HCT116 (cell line): ENCODE data around the gene ADRA2A. TPM values are rescaled to one million over a fixed set of nuclear protein-coding genes. Genes with fewer than 3 reads are reported as not detected.

Experiments used
- ATAC-seq: fragments of 200-7000 bp; cut with Tn5 transposase; 2 replicates; pipeline ENCODE4 v1.9.1; 2020; ENCODE audit warnings: mild to moderate bottlenecking, moderate library complexity
- BruUV-seq: library from RNA; stranded (reverse); fragments of 400-500 nt; replicated peaks from 2 replicates; lab custom pipeline; 2021; lab: Mats Ljungman, UMichigan
- CTCF ChIA-PET: fragments of 300-600 bp; sonication (Branson Sonifier 250); formaldehyde crosslinking; loops from one replicate; lab custom pipeline; 2021; ENCODE audit warnings: antibody characterized with exemption; lab: Charles Lee
- POLR2A ChIA-PET: fragments of 300-600, 350-600 bp; sonication (Branson Sonifier 250); formaldehyde crosslinking; loops from one replicate; lab custom pipeline; 2021; ENCODE audit warnings: antibody characterized with exemption; lab: Charles Lee
- RAD21 ChIA-PET, 2 experiments: fragments of 300-600 bp; sonication (Branson Sonifier 250); formaldehyde crosslinking; loops; one replicate each; lab custom pipeline; 2023; ENCODE audit warnings: low total read pairs in 2 of 2; ENCODE audit not compliant: uncharacterized antibody in 2 of 2, unreplicated experiment in 2 of 2, low non-redundant PET in 1 of 2; lab: Charles Lee
- DNase-seq: peaks from one replicate; pipeline ENCODE4 v3.0.0-alpha.2; 2010; ENCODE audit warnings: low read depth, low spot score
- H2AFZ ChIP-seq: fragments of 200-600 bp; shearing (Covaris generic), sonication (generic); 2 replicates; pipeline ENCODE4 v1.6.1; 2017; ENCODE audit warnings: low read depth, mixed run types, mixed read lengths, antibody characterized with exemption, low read length; ENCODE audit not compliant: poor library complexity, severe bottlenecking
- H3K27ac ChIP-seq: 2 replicates; pipeline ENCODE4 v1.5.1; 2012; ENCODE audit warnings: low read depth, low read length
- H3K27me3 ChIP-seq: fragments of 200-600 bp; sonication (generic); 2 replicates; pipeline ENCODE4 v1.6.1; 2016; ENCODE audit warnings: mixed run types, low read length, mixed read lengths; ENCODE audit not compliant: insufficient read depth
- H3K36me3 ChIP-seq, 2 experiments: fragments of 200-500 bp in 1 of 2; fragments of 200-600 bp in 1 of 2; sonication (Bioruptor generic) in 1 of 2; sonication (generic) in 1 of 2; 2 replicates each; pipeline versions ENCODE4 v1.5.1 to v1.6.1; 2014 to 2016; ENCODE audit warnings: low read length in 2 of 2, inconsistent platforms in 1 of 2, mixed read lengths in 1 of 2, mixed run types in 1 of 2; ENCODE audit not compliant: insufficient read depth in 2 of 2, control insufficient read depth in 1 of 2
- H3K4me1 ChIP-seq, 2 experiments: fragments of 200-600 bp in 1 of 2; sonication (generic) in 1 of 2; 2 replicates each; pipeline versions ENCODE4 v1.5.1 to v1.6.1; 2012 to 2017; ENCODE audit warnings: low read length in 2 of 2, inconsistent platforms in 1 of 2, mild to moderate bottlenecking in 1 of 2, mixed read lengths in 1 of 2, mixed run types in 1 of 2, moderate library complexity in 1 of 2; ENCODE audit not compliant: insufficient read depth in 2 of 2, control insufficient read depth in 1 of 2
- H3K4me2 ChIP-seq: fragments of 200-600 bp; sonication (generic); 2 replicates; pipeline ENCODE4 v1.6.1; 2017; ENCODE audit warnings: mixed run types, low read length, mixed read lengths
- H3K4me3 ChIP-seq, 2 experiments: fragments of 200-600 bp in 1 of 2; sonication (generic) in 1 of 2; replicated peaks in 1 of 2; 2 replicates each; pipeline ENCODE4 v1.5.1; 2011 to 2016; ENCODE audit warnings: low read length in 2 of 2, control low read depth in 1 of 2, low read depth in 1 of 2, mild to moderate bottlenecking in 1 of 2, mixed read lengths in 1 of 2, mixed run types in 1 of 2
- H3K79me2 ChIP-seq: fragments of 200-600 bp; sonication (generic); 2 replicates; pipeline ENCODE4 v1.6.1; 2017; ENCODE audit warnings: mild to moderate bottlenecking, mixed run types, low read length, moderate library complexity, mixed read lengths; ENCODE audit not compliant: insufficient read depth
- H3K9ac ChIP-seq: fragments of 200-600 bp; sonication (generic); 2 replicates; pipeline ENCODE4 v1.6.1; 2016; ENCODE audit warnings: low read length, mixed read lengths
- H3K9me2 ChIP-seq: fragments of 200-600 bp; sonication (generic), shearing (Covaris generic); 2 replicates; pipeline ENCODE4 v1.6.1; 2017; ENCODE audit warnings: mixed run types, mild to moderate bottlenecking, moderate library complexity; ENCODE audit not compliant: insufficient read depth
- H3K9me3 ChIP-seq, 2 experiments: fragments of 200-500 bp in 1 of 2; fragments of 200-600 bp in 1 of 2; sonication (Bioruptor generic) in 1 of 2; sonication (generic) in 1 of 2; 2 replicates each; pipeline ENCODE4 v1.6.1; 2014 to 2017; ENCODE audit warnings: low read length in 2 of 2, mixed read lengths in 2 of 2, inconsistent platforms in 1 of 2, low read depth in 1 of 2, mild to moderate bottlenecking in 1 of 2, mixed run types in 1 of 2, moderate library complexity in 1 of 2; ENCODE audit not compliant: control insufficient read depth in 1 of 2, insufficient read depth in 1 of 2
- H4K20me1 ChIP-seq: fragments of 200-600 bp; sonication (generic), shearing (Covaris generic); 2 replicates; pipeline ENCODE4 v1.6.1; 2017; ENCODE audit warnings: mixed run types, mild to moderate bottlenecking, moderate library complexity; ENCODE audit not compliant: insufficient read depth
- CBX3 ChIP-seq: IDR thresholded peaks from 2 replicates; pipeline ENCODE4 v1.6.1; 2012; ENCODE audit warnings: low read depth
- CEBPB ChIP-seq: IDR thresholded peaks from 2 replicates; pipeline ENCODE4 v1.6.1; 2012; ENCODE audit warnings: low read depth
- EGR1 ChIP-seq: IDR thresholded peaks from 2 replicates; pipeline ENCODE4 v1.6.1; 2012; ENCODE audit warnings: low read depth
- ELF1 ChIP-seq: IDR thresholded peaks from 2 replicates; pipeline ENCODE4 v1.6.1; 2012; ENCODE audit warnings: low read depth, borderline replicate concordance
- EZH2 ChIP-seq: fragments of 200-600 bp; sonication (generic); IDR thresholded peaks from 2 replicates; pipeline ENCODE4 v1.6.1; 2017; ENCODE audit warnings: antibody characterized with exemption, mixed run types
- EZH2phosphoT487 ChIP-seq: fragments of 200-600 bp; IDR thresholded peaks from 2 replicates; pipeline ENCODE4 v1.6.1; 2018; ENCODE audit warnings: antibody characterized with exemption, borderline replicate concordance
- JUND ChIP-seq: IDR thresholded peaks from 2 replicates; pipeline ENCODE4 v1.6.1; 2012
- POLR2A ChIP-seq: IDR thresholded peaks from 2 replicates; pipeline ENCODE4 v1.7.0; 2011; ENCODE audit warnings: borderline replicate concordance; ENCODE audit not compliant: insufficient read depth, insufficient read length; ENCODE audit errors: extremely low read depth
- POLR2AphosphoS5 ChIP-seq: IDR thresholded peaks from 2 replicates; pipeline ENCODE4 v1.6.1; 2011; ENCODE audit warnings: mild to moderate bottlenecking, low read depth, low read length, moderate library complexity
- RAD21 ChIP-seq: IDR thresholded peaks from 2 replicates; pipeline ENCODE4 v1.6.1; 2012; ENCODE audit warnings: low read depth, mild to moderate bottlenecking
- REST ChIP-seq: IDR thresholded peaks from 2 replicates; pipeline ENCODE4 v1.6.1; 2012; ENCODE audit warnings: low read depth
- SIN3A ChIP-seq: IDR thresholded peaks from 2 replicates; pipeline ENCODE4 v1.6.1; 2012; ENCODE audit warnings: low read depth
- SP1 ChIP-seq: IDR thresholded peaks from 2 replicates; pipeline ENCODE4 v1.6.1; 2012; ENCODE audit warnings: low read depth
- TCF7L2 ChIP-seq: IDR thresholded peaks from 2 replicates; pipeline ENCODE4 v1.7.0; 2011; ENCODE audit warnings: borderline replicate concordance, inconsistent platforms; ENCODE audit not compliant: insufficient read depth, insufficient read length; ENCODE audit errors: extremely low read depth
- YY1 ChIP-seq: IDR thresholded peaks from 2 replicates; pipeline ENCODE4 v1.6.1; 2011; ENCODE audit warnings: low read length, low read depth, moderate library complexity, mild to moderate bottlenecking; ENCODE audit not compliant: insufficient replicate concordance; ENCODE audit errors: extremely low read depth
- ZFX ChIP-seq: fragments of 450-650 bp; IDR thresholded peaks from 2 replicates; pipeline ENCODE4 v1.6.1; 2017
- ZNF274 ChIP-seq: fragments of 200-500 bp; sonication (Bioruptor generic); IDR thresholded peaks from 2 replicates; pipeline ENCODE4 v1.6.1; 2014; ENCODE audit warnings: mild to moderate bottlenecking, low read depth, low read length, inconsistent platforms
- intact Hi-C: fragments of 100-400 bp; cut with micrococcal nuclease; formaldehyde crosslinking; loops from 2 replicates; pipeline ENCODE4 v1.10.0; 2022
- total RNA-seq: library from RNA; stranded (reverse); gene quantifications from one replicate; pipeline ENCODE4 v1.2.1, GENCODE V29; 2021; ENCODE audit not compliant: unreplicated experiment
- TF ChIP-seq, protein P1 (sequence below): IDR thresholded peaks from 2 replicates; pipeline ENCODE4 v1.6.1; 2012

The ADRA2A gene
- total RNA-seq, 1 experiment from 2014 or later = 0.15 TPM

DNA sequence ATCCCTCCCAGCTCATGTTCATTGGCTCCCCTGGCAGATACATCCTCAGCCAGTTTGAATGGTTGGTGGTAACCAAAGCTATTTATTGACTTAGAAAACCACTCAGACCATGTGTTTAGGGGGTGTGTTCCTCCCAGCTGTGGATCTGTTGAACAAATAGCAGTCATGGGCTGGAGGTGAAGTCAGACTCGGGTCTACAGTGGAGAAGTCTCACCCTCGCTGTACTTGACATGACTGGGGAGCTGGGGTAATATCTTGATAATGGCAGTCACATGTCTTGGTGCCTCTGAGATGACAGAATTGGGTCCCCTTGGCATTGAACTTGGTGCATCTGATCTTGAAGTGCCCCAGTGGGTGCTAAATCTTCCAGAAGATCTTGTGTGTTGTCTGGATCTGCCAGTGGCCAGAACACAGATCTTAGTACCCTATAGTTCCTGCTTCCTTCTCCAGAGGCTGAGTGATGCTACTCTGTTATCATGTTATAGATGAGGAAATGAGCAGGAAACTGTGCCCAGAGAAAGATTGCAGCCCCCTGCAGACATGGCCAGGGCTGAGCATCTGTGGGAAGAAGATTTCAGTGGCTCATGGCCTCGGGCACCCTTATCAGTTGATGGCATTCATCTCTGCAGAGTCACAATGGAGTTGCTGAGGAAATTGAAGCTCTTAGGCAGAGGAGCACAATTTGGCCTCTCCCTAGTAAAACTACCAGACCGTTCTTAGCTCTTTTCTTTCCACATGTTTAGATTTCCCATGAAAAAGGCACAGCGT, 50.4 kb downstream of the ADRA2A start:
- CTCF ChIA-PET = interaction anchor here (1.3 kb wide), 1 partner anchor 381 kb away, joined by 3 read pairs; no protein-coding TSS in a partner anchor
- ATAC-seq (no peak), DNase-seq (no peak)
- no peaks in the 10 kb centered on the region for H3K9me2 ChIP-seq
- intact Hi-C loops = no loop called here
- H3K4me3 ChIP-seq = no peak overlapping the region
- POLR2A ChIA-PET = no interaction called here
- H3K9me3 ChIP-seq = no peaks in the 10 kb centered on the region
- no peak overlapping the region for H2AFZ ChIP-seq
- no peak for TF ChIP-seq RAD21
- TF ChIP-seq EGR1 = no peak
- no peak for TF ChIP-seq POLR2AphosphoS5
- TF ChIP-seq SP1 = no peak
- TF ChIP-seq JUND = no peak
- no peak for TF ChIP-seq TCF7L2
- TF ChIP-seq CBX3 = no peak
- TF ChIP-seq, protein P1, sequence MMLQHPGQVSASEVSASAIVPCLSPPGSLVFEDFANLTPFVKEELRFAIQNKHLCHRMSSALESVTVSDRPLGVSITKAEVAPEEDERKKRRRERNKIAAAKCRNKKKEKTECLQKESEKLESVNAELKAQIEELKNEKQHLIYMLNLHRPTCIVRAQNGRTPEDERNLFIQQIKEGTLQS = no peak
- no peak for TF ChIP-seq EZH2
- no peak for TF ChIP-seq EZH2phosphoT487
- no peak for TF ChIP-seq YY1
- TF ChIP-seq ZFX = no peak
- no peak for TF ChIP-seq ELF1
- TF ChIP-seq CEBPB = no peak
- TF ChIP-seq POLR2A = no peak
- no peak for TF ChIP-seq SIN3A
- no peak for TF ChIP-seq ZNF274
- TF ChIP-seq REST = no peak
- no peaks in the 10 kb centered on the region for H3K36me3 ChIP-seq
- H3K27me3 ChIP-seq = peaks cover 27% of the 10 kb centered on the region
- no peak overlapping the region for H3K9ac ChIP-seq
- no peak overlapping the region for H3K4me2 ChIP-seq
- RAD21 ChIA-PET = no interaction called here
- H3K4me1 ChIP-seq = peaks cover 0 to 10% of the 10 kb centered on the region in 2 experiments; a peak in 2 of 4 replicates
- H4K20me1 ChIP-seq = no peaks in the 10 kb centered on the region
- no peaks in the 10 kb centered on the region for H3K79me2 ChIP-seq
- no TSS peak for BruUV-seq
- no peak overlapping the region for H3K27ac ChIP-seq
